Peyer's patch (tissue), 4 donors: ENCODE data around the gene ASCL2. TPM values are rescaled to one million over a fixed set of nuclear protein-coding genes. Genes with fewer than 3 reads are reported as not detected.

Experiments used
- DNase-seq, 3 donors: peaks; one replicate each; pipeline ENCODE4 v3.0.0-alpha.2; 2017 to 2019
- H3K27ac ChIP-seq, 4 donors: fragments of 200-600 bp; sonication (generic); one replicate each; pipeline ENCODE4 v1.5.1; 2016 to 2019
- H3K27me3 ChIP-seq, 2 donors: fragments of 200-600 bp; sonication (generic); one replicate each; pipeline ENCODE4 v1.5.1; 2019
- H3K36me3 ChIP-seq, 3 donors: fragments of 200-600 bp; sonication (generic); one replicate each; pipeline ENCODE4 v1.5.1; 2016 to 2019
- H3K4me1 ChIP-seq, 4 donors: fragments of 200-600 bp; sonication (generic); one replicate each; pipeline ENCODE4 v1.5.1; 2016 to 2019
- H3K4me3 ChIP-seq, 4 donors: fragments of 200-600 bp; sonication (generic); 1 replicate in 3 of 4; 2 replicates in 1 of 4; pipeline ENCODE4 v1.5.1; 2016 to 2019; ENCODE audit warnings: mild to moderate bottlenecking in 1 of 4
- H3K9me3 ChIP-seq, 4 donors: fragments of 200-600 bp; sonication (generic); one replicate each; pipeline ENCODE4 v1.5.1; 2016 to 2019; ENCODE audit warnings: mild to moderate bottlenecking in 1 of 4
- CTCF ChIP-seq, 6 experiments: fragments of 450-650 bp in 4 of 6; fragments of 200-600 bp in 2 of 6; sonication (generic) in 1 of 6; IDR thresholded peaks; one replicate each; pipeline ENCODE4 v1.5.1; 2017 to 2019; ENCODE audit warnings: antibody characterized with exemption in 6 of 6, mild to moderate bottlenecking in 3 of 6, moderate library complexity in 1 of 6
- POLR2A ChIP-seq, 2 donors: fragments of 450-650 bp; IDR thresholded peaks; one replicate each; pipeline ENCODE4 v1.5.1; 2017; ENCODE audit warnings: antibody characterized with exemption in 2 of 2, mild to moderate bottlenecking in 2 of 2, moderate library complexity in 2 of 2
- total RNA-seq, 4 donors: library from RNA; depleted of rRNA; stranded (reverse); fragments of >200 nt; gene quantifications; one replicate each; pipeline ENCODE4 v1.1.0, GENCODE V29; 2016

Gene ASCL2
- total RNA-seq, 4 donors from 2014 or later = 7.5 to 11.9 (median 8.4) TPM

GRCh38 chr11:2313051-2313951, 42.9 kb upstream of the ASCL2 start:
- H3K36me3 ChIP-seq = no peaks in the 10 kb centered on the region
- H3K4me3 ChIP-seq = no peak overlapping the region
- peak in 2 of 3 donors; percentile 40 to 42 for DNase-seq
- H3K4me1 ChIP-seq = peaks cover 0 to 13% (median 0%) of the 10 kb centered on the region in 4 donors
- TF ChIP-seq POLR2A (IDR thresholded peaks at IDR 0.05) (no peak), CTCF (IDR thresholded peaks at IDR 0.05) (no peak)
- no peak overlapping the region for H3K27ac ChIP-seq
- no peaks in the 10 kb centered on the region for H3K27me3 ChIP-seq
- no peaks in the 10 kb centered on the region for H3K9me3 ChIP-seq

DNA sequence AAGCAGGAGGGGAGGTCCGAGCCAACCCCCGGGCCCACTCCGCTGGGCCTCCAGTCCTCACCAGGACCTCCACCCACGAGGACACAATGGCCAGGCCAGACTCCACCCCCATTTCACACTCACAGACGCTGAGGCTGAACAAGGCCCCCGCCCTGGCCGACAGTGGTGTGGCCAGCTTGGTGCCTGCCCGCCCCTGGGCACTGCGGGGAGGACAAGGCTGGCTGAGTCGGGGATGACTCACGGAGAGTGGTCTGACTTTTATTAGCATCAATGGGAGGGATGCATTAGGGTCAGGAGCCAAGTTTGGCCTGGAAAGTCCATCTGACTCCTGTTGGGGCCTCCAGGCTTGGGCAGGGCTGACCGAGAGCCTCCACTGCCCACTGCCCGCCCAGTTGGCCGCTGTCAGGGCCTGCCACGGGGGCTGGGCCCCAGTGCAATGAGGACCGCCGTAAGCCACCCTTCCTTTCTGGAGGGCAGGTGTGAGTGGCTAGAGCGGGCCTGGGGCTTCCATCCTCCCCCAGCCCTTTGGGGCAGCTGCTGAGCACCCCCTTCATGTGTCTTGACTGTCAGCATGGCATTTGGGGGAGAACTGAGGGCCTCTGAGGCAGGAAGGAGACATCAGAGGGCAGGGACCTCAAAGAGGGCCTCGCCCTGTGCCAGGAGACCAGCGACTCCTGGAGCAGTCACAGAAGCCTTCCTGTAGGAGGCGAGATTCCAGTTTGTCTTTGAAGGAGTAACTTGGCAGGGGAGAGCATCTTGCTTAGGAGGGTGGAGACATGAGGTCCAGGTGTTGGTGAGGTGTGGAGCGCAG, 42.0 kb upstream of the ASCL2 start:
- no peaks in the 10 kb centered on the region for H3K36me3 ChIP-seq
- H3K4me1 ChIP-seq = peaks cover 0 to 13% (median 0%) of the 10 kb centered on the region in 4 donors
- H3K27ac ChIP-seq = no peak overlapping the region
- no peak overlapping the region for H3K4me3 ChIP-seq
- TF ChIP-seq POLR2A (IDR thresholded peaks at IDR 0.05) = no peak
- no peak for TF ChIP-seq CTCF (IDR thresholded peaks at IDR 0.05)
- H3K27me3 ChIP-seq = no peaks in the 10 kb centered on the region
- peak in 2 of 3 donors; percentile 32 to 43 for DNase-seq
- no peaks in the 10 kb centered on the region for H3K9me3 ChIP-seq

DNA sequence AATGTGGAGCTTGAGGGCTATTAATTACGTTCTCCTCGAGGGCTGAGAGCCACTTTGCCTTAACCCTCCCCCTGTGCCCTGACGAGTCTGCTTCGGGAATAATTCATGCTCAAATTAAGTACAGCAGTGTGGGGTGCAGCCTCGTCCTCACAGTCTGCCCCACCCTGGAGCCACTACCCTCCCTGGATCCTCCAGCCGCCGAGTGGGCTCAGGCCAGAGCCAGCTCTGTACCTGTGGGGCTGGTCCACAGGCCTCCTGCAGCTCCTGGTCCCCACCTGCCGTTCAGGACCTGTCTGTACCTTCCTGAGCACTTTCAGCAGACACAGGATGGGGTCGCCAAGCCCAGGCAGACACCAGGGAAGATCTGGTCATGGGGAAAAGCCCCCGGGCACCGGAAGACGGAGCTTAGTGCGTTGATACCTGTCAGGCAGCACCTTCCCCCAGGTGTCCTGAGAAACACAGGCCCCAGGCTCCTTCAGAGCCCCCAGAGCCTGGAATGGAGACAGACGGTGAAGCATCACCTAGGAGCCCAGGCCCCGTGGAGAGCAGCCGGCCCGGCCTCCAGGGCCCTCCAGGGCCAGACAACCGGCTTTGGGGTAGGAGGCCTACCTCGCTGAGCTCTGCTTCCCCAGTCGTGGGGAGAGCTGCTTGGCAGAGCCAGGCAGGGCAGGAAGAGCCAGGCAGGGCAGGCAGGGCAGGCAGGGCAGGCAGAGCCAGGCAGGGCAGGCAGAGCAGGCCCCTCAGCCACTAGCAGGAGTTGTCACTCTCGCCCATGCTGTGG, 41.2 kb upstream of the ASCL2 start:
- Histone ChIP-seq H3K27me3 (no peaks in the 10 kb centered on the region), H3K27ac (no peak overlapping the region), H3K9me3 (no peaks in the 10 kb centered on the region), H3K36me3 (no peaks in the 10 kb centered on the region), H3K4me3 (no peak overlapping the region), H3K4me1 (peaks cover 0 to 18% (median 2%) of the 10 kb centered on the region in 4 donors)
- peak in 2 of 3 donors; percentile 34 to 35 for DNase-seq
- TF ChIP-seq CTCF (IDR thresholded peaks at IDR 0.05) = no peak
- no peak for TF ChIP-seq POLR2A (IDR thresholded peaks at IDR 0.05)

GRCh38 chr11:2310786-2311352, 40.5 kb upstream of the ASCL2 start:
- peaks cover 0 to 23% (median 5%) of the 10 kb centered on the region in 4 donors for H3K4me1 ChIP-seq

More at GRCh38 chr11:2310786-2311352, 40.5 kb upstream of the ASCL2 start:
- TF ChIP-seq CTCF (IDR thresholded peaks at IDR 0.05) = no peak
- no peak for TF ChIP-seq POLR2A (IDR thresholded peaks at IDR 0.05)
- H3K9me3 ChIP-seq = no peaks in the 10 kb centered on the region
- DNase-seq = peak in 2 of 3 donors; percentile 32 to 37
- H3K36me3 ChIP-seq = no peaks in the 10 kb centered on the region
- no peaks in the 10 kb centered on the region for H3K27me3 ChIP-seq
- H3K4me3 ChIP-seq = no peak overlapping the region
- no peak overlapping the region for H3K27ac ChIP-seq
